K562 treated with DMSO at 1 percent for 48 hours (cell line): ENCODE measurements around the gene AP5S1. TPM values are rescaled to one million over a fixed set of nuclear protein-coding genes. Genes with fewer than 3 reads are reported as not detected.

ENCODE experiments used
- total RNA-seq: library from RNA; unstranded; fragments of 300-600 nt; gene quantifications from 2 replicates; pipeline ENCODE4 v1.2.3, GENCODE V29; 2022; ENCODE audit warnings: low replicate concordance; ENCODE audit errors: extremely low read depth

AP5S1 gene, protein sequence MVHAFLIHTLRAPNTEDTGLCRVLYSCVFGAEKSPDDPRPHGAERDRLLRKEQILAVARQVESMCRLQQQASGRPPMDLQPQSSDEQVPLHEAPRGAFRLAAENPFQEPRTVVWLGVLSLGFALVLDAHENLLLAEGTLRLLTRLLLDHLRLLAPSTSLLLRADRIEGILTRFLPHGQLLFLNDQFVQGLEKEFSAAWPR
- total RNA-seq = not detected in 2 replicates

DNA sequence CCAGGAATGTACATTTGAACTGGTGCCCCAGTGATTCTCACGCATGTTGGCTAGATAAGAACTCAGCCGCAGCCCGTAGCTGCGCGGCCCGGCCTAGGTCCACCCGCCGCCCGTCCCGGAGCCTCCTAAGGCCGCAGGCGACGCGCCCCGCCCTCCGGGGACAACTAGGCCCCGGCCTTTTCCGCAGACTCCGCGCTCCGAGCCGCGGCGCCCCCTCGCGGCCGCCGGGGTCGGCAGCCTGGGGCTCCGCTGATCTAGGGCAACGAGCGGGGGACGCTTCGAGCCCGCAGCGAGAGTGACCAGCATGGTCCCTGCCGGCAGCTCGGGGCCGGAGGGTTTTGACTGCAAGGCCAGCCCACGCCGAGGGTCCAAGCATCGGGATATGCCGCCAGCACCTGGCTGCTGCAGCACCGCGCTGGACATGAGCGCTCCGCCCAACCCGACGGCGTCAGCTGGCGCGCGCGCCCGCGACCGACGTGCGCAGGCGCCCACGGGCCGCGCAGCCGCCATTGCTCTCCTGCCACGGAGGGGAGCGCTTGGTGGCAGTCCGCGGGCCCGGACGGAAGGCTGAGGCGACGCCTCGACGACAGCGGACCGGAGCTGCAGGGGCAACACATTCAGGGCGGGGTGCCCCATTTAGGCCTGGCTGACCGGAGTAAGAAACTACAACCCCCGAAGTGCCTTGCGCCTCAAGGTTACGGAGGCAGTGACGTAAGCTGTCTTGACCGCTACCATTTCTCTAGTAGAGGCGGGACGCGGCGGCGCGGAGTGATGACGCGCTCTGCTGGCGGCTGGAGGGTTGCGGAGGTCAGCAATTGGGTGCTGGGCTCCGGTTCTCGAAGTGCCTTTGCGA lies at the start of gene AP5S1:
TSS of gene AP5S1 (plus strand) at position 500 of the 853 bp plus-strand sequence. CDS start 1,571 bp downstream, outside the sequence.

DNA sequence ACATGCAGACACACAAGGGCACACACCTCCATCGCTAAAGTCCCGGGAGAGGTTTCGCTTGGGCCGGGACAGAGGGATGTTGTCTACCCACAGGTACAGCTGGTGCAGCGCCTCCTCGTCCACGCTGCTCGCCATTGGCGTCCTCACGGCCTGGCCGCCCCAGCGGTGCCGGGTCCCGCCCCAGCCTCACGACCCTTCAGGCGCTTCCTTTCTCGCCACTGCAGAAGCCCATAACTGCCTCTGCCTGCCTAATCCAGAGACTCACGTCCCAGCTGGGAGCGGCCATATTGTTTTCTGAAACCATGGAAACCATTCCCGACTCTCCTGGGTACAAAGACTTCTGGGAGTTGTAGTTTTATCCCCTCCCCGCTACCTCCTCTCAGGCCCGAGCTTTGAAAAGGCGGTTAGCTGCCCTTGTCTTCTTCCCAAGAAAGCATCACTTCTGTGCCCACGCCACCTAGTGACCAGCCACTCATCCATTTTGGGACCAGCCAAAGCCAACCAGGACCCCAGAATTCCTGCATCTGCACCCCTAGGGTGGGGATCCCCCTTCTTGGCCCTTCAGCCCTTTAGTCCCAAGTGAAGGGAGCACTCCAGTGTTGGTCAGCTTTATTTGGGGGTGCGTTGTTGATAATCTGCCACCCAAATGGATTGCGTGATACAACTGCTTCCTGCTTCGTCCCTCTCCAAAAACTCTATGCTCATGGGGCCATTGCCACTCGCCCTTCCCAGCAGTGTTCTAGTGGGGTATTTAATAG lies 39.0 kb upstream of the AP5S1 start, which contains the start of gene SPEF1:
TSS of gene SPEF1 (minus strand) at position 296 of the 758 bp plus-strand sequence. CDS start at position 135, 161 bp downstream.

DNA sequence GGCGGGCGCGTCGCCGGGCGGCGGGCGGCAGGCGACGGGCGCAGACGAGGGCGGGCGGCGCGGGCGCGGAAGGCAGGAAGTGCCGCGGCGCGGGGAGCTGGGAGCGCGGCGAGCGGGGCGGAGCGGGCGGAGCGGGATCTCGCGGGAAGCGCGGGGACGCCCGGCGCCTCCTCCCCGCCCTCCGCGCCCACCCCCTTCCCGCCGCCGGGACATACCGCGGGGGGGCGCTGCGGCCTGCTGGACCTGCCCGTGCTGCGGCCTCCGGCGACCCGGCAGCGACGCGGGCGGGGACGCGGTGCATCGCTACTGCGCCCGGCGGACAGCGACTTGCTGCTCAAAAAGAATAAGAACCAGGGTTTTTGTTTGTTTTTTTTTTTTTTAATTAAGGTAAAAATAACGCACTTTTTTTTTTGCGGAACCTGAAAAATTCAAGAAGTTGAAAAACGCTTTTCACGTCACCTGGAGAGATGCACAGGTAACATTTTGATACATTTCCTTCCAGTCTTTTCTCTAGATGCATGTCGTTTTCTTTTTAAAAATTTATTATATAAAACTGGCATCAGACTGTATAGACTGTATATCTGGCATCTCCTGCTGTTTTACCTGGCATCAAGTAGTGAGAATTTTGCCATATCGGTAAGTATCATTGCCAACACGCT lies 33.6 kb upstream of the AP5S1 start, which contains the start of gene CENPB:
TSS of gene CENPB (minus strand) at position 76 of the 659 bp plus-strand sequence. CDS start 257 bp downstream, outside the sequence.

DNA sequence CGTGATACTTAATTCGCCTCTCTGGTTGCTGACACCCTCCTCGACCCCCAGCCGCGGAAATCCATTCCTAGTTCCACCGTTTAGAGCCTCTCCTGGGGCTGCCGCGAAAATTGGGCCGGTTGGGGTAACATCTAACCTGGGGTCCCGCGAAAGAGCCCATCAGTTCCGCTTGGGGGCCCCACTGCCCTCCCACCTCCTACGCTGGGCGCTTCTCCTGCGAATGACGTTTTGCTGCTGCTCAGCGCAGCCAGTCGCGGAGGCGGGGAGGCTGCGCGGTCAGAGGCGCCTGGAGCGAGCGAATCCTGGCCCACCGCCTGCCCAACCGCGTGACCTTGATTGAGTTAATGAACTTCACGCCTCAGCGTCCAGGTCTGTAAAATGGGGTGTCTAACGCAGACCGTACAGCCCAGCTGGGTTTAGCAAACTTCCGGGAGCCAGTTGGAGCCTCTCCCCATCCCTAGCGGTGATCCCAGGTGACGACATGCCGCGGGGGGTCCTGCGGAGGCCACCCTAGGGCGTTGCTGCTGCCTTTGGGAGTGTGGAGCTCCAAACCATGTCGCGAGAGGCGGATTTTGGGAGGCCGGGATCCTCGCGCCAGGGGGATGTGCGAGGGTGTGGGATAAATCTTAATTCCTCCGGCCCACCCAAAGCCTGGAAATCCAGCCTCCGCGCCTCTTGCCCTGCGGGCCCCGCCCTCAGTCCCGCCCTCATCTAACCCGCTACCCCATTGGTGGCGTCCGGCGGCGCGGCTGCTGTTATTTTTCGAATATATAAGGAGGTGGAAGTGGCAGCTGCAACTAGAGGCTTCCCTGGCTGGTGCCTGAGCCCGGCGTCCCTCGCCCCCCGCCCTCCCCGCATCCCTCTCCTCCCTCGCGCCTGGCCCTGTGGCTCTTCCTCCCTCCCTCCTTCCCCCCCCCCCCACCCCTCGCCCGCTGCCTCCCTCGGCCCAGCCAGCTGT lies 24.6 kb upstream of the AP5S1 start, which contains the start of gene CDC25B:
TSS of gene CDC25B (plus strand) at position 800 of the 958 bp plus-strand sequence. CDS start 222 bp downstream, outside the sequence.

GRCh38 chr20:3846740-3847428 lies 26.5 kb downstream of the AP5S1 start, which contains the start of gene MAVS:
Gene MAVS (plus strand): TSS chr20:3846834. CDS start chr20:3854625, 7,791 bp downstream.

Other genes with a start within 250 kb of the AP5S1 start
- not detected in 2 replicates for gene GFRA4, start 157.1 kb upstream of the AP5S1 start, total RNA-seq
- not detected in 2 replicates for gene ADAM33, start 138.5 kb upstream of the AP5S1 start, total RNA-seq
- not detected in 2 replicates for gene SIGLEC1, start 107.9 kb upstream of the AP5S1 start, total RNA-seq
- not detected in 2 replicates for gene HSPA12B, start 87.9 kb upstream of the AP5S1 start, total RNA-seq
- not detected in 2 replicates for gene ADISSP, start 52.8 kb upstream of the AP5S1 start, total RNA-seq
- gene SPEF1, start 39.1 kb upstream of the AP5S1 start, total RNA-seq = not detected in 2 replicates
- gene CENPB, start 33.8 kb upstream of the AP5S1 start, total RNA-seq = 221 TPM in 1 of 2 replicates, not detected in the other
- gene CDC25B, start 24.2 kb upstream of the AP5S1 start, total RNA-seq = 204 TPM in 1 of 2 replicates, not detected in the other
- gene MAVS, start 26.3 kb downstream of the AP5S1 start, total RNA-seq = not detected in 2 replicates
- gene PANK2, start 68.8 kb downstream of the AP5S1 start, total RNA-seq = not detected in 2 replicates
- gene RNF24, start 195.0 kb downstream of the AP5S1 start, total RNA-seq = not detected in 2 replicates